NT2/D1 (cell line): Measurements from ENCODE around the gene SH2D3C.

Experiments used
- SUZ12 ChIP-seq: IDR thresholded peaks from 2 replicates; pipeline ENCODE4 v1.6.1; 2011; ENCODE audit not compliant: insufficient read length, insufficient read depth; ENCODE audit errors: extremely low read depth
- YY1 ChIP-seq: IDR thresholded peaks from 2 replicates; pipeline ENCODE4 v1.6.1; 2011; ENCODE audit not compliant: insufficient read length, insufficient read depth
- ZNF274 ChIP-seq: IDR thresholded peaks from 2 replicates; pipeline ENCODE4 v1.6.1; 2011; ENCODE audit warnings: mild to moderate bottlenecking, low read depth, low read length

- TF ChIP-seq YY1 = no peak
- no peak for TF ChIP-seq SUZ12
- no peak for TF ChIP-seq ZNF274
These were observed 6.8 kb downstream of the SH2D3C start for GRCh38 chr9:127771570-127772189.
